HepG2 (cell line): ENCODE measurements around the gene CYB5D1. TPM values are rescaled to one million over a fixed set of nuclear protein-coding genes. Genes with fewer than 3 reads are reported as not detected.

Source experiments
- BRCA1 ChIP-seq: sonication (generic); formaldehyde crosslinking; IDR thresholded peaks from 2 replicates; pipeline ENCODE4 v1.4.0; 2020; ENCODE audit warnings: missing genetic modification reagents
- DDIT3 ChIP-seq: sonication (generic); formaldehyde crosslinking; IDR thresholded peaks from 2 replicates; pipeline ENCODE4 v1.4.0; 2020; ENCODE audit warnings: mild to moderate bottlenecking, missing genetic modification reagents
- FOXA3 ChIP-seq: IDR thresholded peaks from 2 replicates; pipeline ENCODE4 v1.6.1; 2016; ENCODE audit warnings: missing genetic modification reagents, missing compliant biosample characterization
- GABPA ChIP-seq, 2 experiments: IDR thresholded peaks; 2 replicates each; pipeline ENCODE4 v1.6.1; 2011 to 2016; ENCODE audit warnings: low read depth in 2 of 2, low read length in 1 of 2, missing biosample characterization in 1 of 2, missing genetic modification characterization in 1 of 2
- GZF1 ChIP-seq: sonication (generic); formaldehyde crosslinking; IDR thresholded peaks from 2 replicates; pipeline ENCODE4 v1.5.1; 2020; ENCODE audit warnings: mild to moderate bottlenecking, missing genetic modification reagents
- HDAC2 ChIP-seq: sonication (generic); formaldehyde crosslinking; IDR thresholded peaks from 2 replicates; pipeline ENCODE4 v1.4.0; 2020; ENCODE audit warnings: missing genetic modification reagents
- IKZF4 ChIP-seq: sonication (generic); formaldehyde crosslinking; IDR thresholded peaks from 2 replicates; pipeline ENCODE4 v1.5.1; 2020; ENCODE audit warnings: borderline replicate concordance, mild to moderate bottlenecking, low read depth, missing genetic modification reagents; ENCODE audit errors: not compliant biosample characterization
- KLF15 ChIP-seq: sonication (generic); formaldehyde crosslinking; IDR thresholded peaks from 2 replicates; pipeline ENCODE4 v1.8.1; 2023; ENCODE audit warnings: borderline replicate concordance, mild to moderate bottlenecking, inconsistent platforms, missing genetic modification reagents, mixed read lengths
- KLF16 ChIP-seq, 2 experiments: sonication (generic) in 1 of 2; formaldehyde crosslinking in 1 of 2; IDR thresholded peaks; 2 replicates each; pipeline versions ENCODE4 v1.6.1 to v1.8.0; 2016 to 2023; ENCODE audit warnings: missing genetic modification reagents in 2 of 2, missing compliant biosample characterization in 1 of 2
- MBD4 ChIP-seq: IDR thresholded peaks from 2 replicates; pipeline ENCODE4 v1.6.1; 2012; ENCODE audit warnings: low read length, inconsistent platforms, borderline replicate concordance
- MTA1 ChIP-seq: sonication (generic); formaldehyde crosslinking; IDR thresholded peaks from 2 replicates; pipeline ENCODE4 v1.4.0; 2020; ENCODE audit warnings: missing genetic modification reagents, mild to moderate bottlenecking, borderline replicate concordance
- SMC3 ChIP-seq: IDR thresholded peaks from 2 replicates; pipeline ENCODE4 v1.6.1; 2011; ENCODE audit warnings: low read length, improper control_type of control experiment
- STAT6 ChIP-seq: sonication (generic); formaldehyde crosslinking; IDR thresholded peaks from 2 replicates; pipeline ENCODE4 v1.4.0; 2020; ENCODE audit warnings: missing genetic modification reagents, mild to moderate bottlenecking, borderline replicate concordance
- ZBTB33 ChIP-seq: sonication (generic); formaldehyde crosslinking; IDR thresholded peaks from 2 replicates; pipeline ENCODE4 v1.4.0; 2020; ENCODE audit warnings: missing genetic modification reagents
- ZBTB38 ChIP-seq: sonication (generic); formaldehyde crosslinking; IDR thresholded peaks from 2 replicates; pipeline ENCODE4 v1.5.1; 2020; ENCODE audit warnings: mild to moderate bottlenecking, missing genetic modification reagents
- ZFP91 ChIP-seq: sonication (generic); formaldehyde crosslinking; IDR thresholded peaks from 2 replicates; pipeline ENCODE4 v1.9.0; 2022; ENCODE audit warnings: missing genetic modification reagents, mild to moderate bottlenecking, borderline replicate concordance
- ZNF101 ChIP-seq: sonication (generic); formaldehyde crosslinking; IDR thresholded peaks from 2 replicates; pipeline ENCODE4 v1.4.0; 2020; ENCODE audit warnings: mild to moderate bottlenecking, low read depth, missing genetic modification reagents, borderline replicate concordance
- ZNF331 ChIP-seq: sonication (generic); formaldehyde crosslinking; IDR thresholded peaks from 2 replicates; pipeline ENCODE4 v1.4.0; 2020; ENCODE audit warnings: missing genetic modification reagents
- ZNF446 ChIP-seq: sonication (generic); formaldehyde crosslinking; IDR thresholded peaks from 2 replicates; pipeline ENCODE4 v1.5.0; 2020; ENCODE audit warnings: mild to moderate bottlenecking, missing genetic modification reagents
- polyA plus RNA-seq, 8 experiments: library from polyadenylated mRNA; depleted of rRNA in 3 of 8; stranded (reverse) in 7 of 8; unstranded in 1 of 8; fragments of >200 nt; fragmentation: Illumina TruSeq in 4 of 8; extraction: Trizol in 4 of 8; gene quantifications; 2 replicates each; pipeline versions ENCODE4 v1.2.1 to v1.2.3, GENCODE V29; 2011 to 2016; ENCODE audit warnings: low read depth in 4 of 8, missing spikeins in 1 of 8, mixed read lengths in 1 of 8; ENCODE audit not compliant: insufficient read depth in 1 of 8
- total RNA-seq, 5 experiments: library from RNA; depleted of rRNA; stranded (reverse); fragments of >200 nt; fragmentation: Illumina TruSeq; extraction: Trizol; gene quantifications; 2 replicates each; pipeline ENCODE4 v1.2.3, GENCODE V29; 2016; ENCODE audit warnings: low read depth in 1 of 5

Gene CYB5D1
- total and polyA plus RNA-seq, 2 of the 13 experiments (the other 11 are each of a cell fraction or from before 2014, with no cell fraction given): 8.9 to 17.0 TPM

- TF ChIP-seq ZFP91 (CRISPR knock-in tag) (peak; percentile 79; the same call in 1 of the 2 replicates), HDAC2 (CRISPR knock-in tag) (no peak), ZNF101 (CRISPR knock-in tag) (no peak), BRCA1 (no peak), SMC3 (peak; percentile 82), KLF16 (CRISPR knock-in tag; IDR thresholded peaks at IDR 0.05) (no peak), ZBTB38 (peak; percentile 99), FOXA3 (peak; percentile 71), IKZF4 (CRISPR knock-in tag) (no peak), DDIT3 (CRISPR knock-in tag) (no peak), ZNF446 (CRISPR knock-in tag) (no peak), ZNF331 (CRISPR knock-in tag) (no peak), ZBTB33 (peak; percentile 98), GABPA (IDR thresholded peaks at IDR 0.05; ENCODE audit: low read depth, low read length) (no peak), GABPA (CRISPR knock-in tag; IDR thresholded peaks at IDR 0.05; ENCODE audit: low read depth) (peak; percentile 25; the same call in 1 of the 2 replicates), GZF1 (CRISPR knock-in tag) (no peak), MTA1 (no peak), KLF15 (CRISPR knock-in tag) (no peak), MBD4 (no peak), STAT6 (CRISPR knock-in tag) (no peak)
Observed at GRCh38 chr17:7851438-7852261, 6.2 kb upstream of the CYB5D1 start (continued).
